ENCODE data around the gene SCLY. TPM values are rescaled to one million over a fixed set of nuclear protein-coding genes. Genes with fewer than 3 reads are reported as not detected.
"Not testable (repeated sequence)": the region's sequence is repeated elsewhere in the genome, so short reads cannot be mapped to it uniquely, and the experiment has no call there.

Gene SCLY
- total RNA-seq, 1 donor from 2014 or later = 46.1 TPM

GRCh38 chr2:238031751-238032150, 29.1 kb upstream of the SCLY start:
- no peak overlapping the region for H3K27ac Mint-ChIP-seq (ENCODE audit: unreplicated experiment)
- DNase-seq (ENCODE audit: low read depth, low spot score) = no peak
- no peaks in the 10 kb centered on the region for H3K4me1 Mint-ChIP-seq
- no peak for TF ChIP-seq CTCF (conservative IDR thresholded peaks at IDR 0.05)
- no peak overlapping the region for H3K4me3 Mint-ChIP-seq
- H3K36me3 Mint-ChIP-seq (ENCODE audit: low read depth) = peaks cover 19% of the 10 kb centered on the region
- no peaks in the 10 kb centered on the region for H3K27me3 Mint-ChIP-seq (ENCODE audit: low read depth)
- no peaks in the 10 kb centered on the region for H3K9me3 Mint-ChIP-seq

- Mint-ChIP-seq H3K27me3 (ENCODE audit: low read depth) (no peaks in the 10 kb centered on the region), H3K36me3 (ENCODE audit: low read depth) (peaks cover 19% of the 10 kb centered on the region), H3K9me3 (no peaks in the 10 kb centered on the region), H3K4me1 (no peaks in the 10 kb centered on the region), H3K27ac (ENCODE audit: unreplicated experiment) (no peak overlapping the region), H3K4me3 (no peak overlapping the region)
- no peak for DNase-seq (ENCODE audit: low read depth, low spot score)
- TF ChIP-seq CTCF (conservative IDR thresholded peaks at IDR 0.05) = no peak
Observed at GRCh38 chr2:238032755-238033337, 28.0 kb upstream of the SCLY start.

- H3K4me1 Mint-ChIP-seq; H3K27me3 Mint-ChIP-seq (ENCODE audit: low read depth); H3K9me3 Mint-ChIP-seq; H3K4me3 Mint-ChIP-seq; DNase-seq (ENCODE audit: low read depth, low spot score); H3K27ac Mint-ChIP-seq (ENCODE audit: unreplicated experiment): not testable (repeated sequence)
- H3K36me3 Mint-ChIP-seq (ENCODE audit: low read depth) = peaks cover 19% of the 10 kb centered on the region
Observed at GRCh38 chr2:238033991-238034390, 26.8 kb upstream of the SCLY start.

GRCh38 chr2:238038203-238038602, 22.6 kb upstream of the SCLY start:
- H3K27ac Mint-ChIP-seq (ENCODE audit: unreplicated experiment) = no peak overlapping the region
- H3K9me3 Mint-ChIP-seq = no peaks in the 10 kb centered on the region
- H3K27me3 Mint-ChIP-seq (ENCODE audit: low read depth) = no peaks in the 10 kb centered on the region
- no peak for TF ChIP-seq CTCF (conservative IDR thresholded peaks at IDR 0.05)
- H3K4me1 Mint-ChIP-seq = no peaks in the 10 kb centered on the region
- H3K4me3 Mint-ChIP-seq = no peak overlapping the region
- H3K36me3 Mint-ChIP-seq (ENCODE audit: low read depth) = peaks cover 14% of the 10 kb centered on the region
- no peak for DNase-seq (ENCODE audit: low read depth, low spot score)

GRCh38 chr2:238039151-238039550, 21.6 kb upstream of the SCLY start:
- H3K9me3 Mint-ChIP-seq = no peaks in the 10 kb centered on the region
- H3K36me3 Mint-ChIP-seq (ENCODE audit: low read depth) = peaks cover 14% of the 10 kb centered on the region
- no peaks in the 10 kb centered on the region for H3K27me3 Mint-ChIP-seq (ENCODE audit: low read depth)
- no peak overlapping the region for H3K27ac Mint-ChIP-seq (ENCODE audit: unreplicated experiment)
- no peak for TF ChIP-seq CTCF (conservative IDR thresholded peaks at IDR 0.05)
- H3K4me1 Mint-ChIP-seq = no peaks in the 10 kb centered on the region
- no peak overlapping the region for H3K4me3 Mint-ChIP-seq
- no peak for DNase-seq (ENCODE audit: low read depth, low spot score)

- no peak overlapping the region for H3K27ac Mint-ChIP-seq (ENCODE audit: unreplicated experiment)
- no peaks in the 10 kb centered on the region for H3K27me3 Mint-ChIP-seq (ENCODE audit: low read depth)
- no peaks in the 10 kb centered on the region for H3K4me1 Mint-ChIP-seq
- TF ChIP-seq CTCF (conservative IDR thresholded peaks at IDR 0.05) = no peak
- peaks cover 13% of the 10 kb centered on the region for H3K36me3 Mint-ChIP-seq (ENCODE audit: low read depth)
- H3K9me3 Mint-ChIP-seq = no peaks in the 10 kb centered on the region
- no peak overlapping the region for H3K4me3 Mint-ChIP-seq
- no peak for DNase-seq (ENCODE audit: low read depth, low spot score)
Observed at GRCh38 chr2:238039985-238040384, 20.8 kb upstream of the SCLY start.
